Ovary (tissue), 9 donors: Measurements from ENCODE around the gene AMOTL1. TPM values are rescaled to one million over a fixed set of nuclear protein-coding genes. Genes with fewer than 3 reads are reported as not detected.
"Not testable (repeated sequence)": the region's sequence is repeated elsewhere in the genome, so short reads cannot be mapped to it uniquely, and the experiment has no call there.

ENCODE experiments used
- DNase-seq, 5 donors: peaks; one replicate each; pipeline ENCODE4 v3.0.0-alpha.2; 2019 to 2020
- H3K27ac ChIP-seq, 2 donors: fragments of 200-600 bp; one replicate each; pipeline versions ENCODE4 v1.5.1 to v1.8.0; 2019 to 2022
- H3K27me3 ChIP-seq: fragments of 200-600 bp; one replicate; pipeline ENCODE4 v1.8.0; 2022
- H3K36me3 ChIP-seq: fragments of 200-600 bp; sonication (generic); one replicate; pipeline ENCODE4 v1.5.1; 2019
- H3K4me1 ChIP-seq: one replicate; pipeline ENCODE4 v1.8.1; 2013; ENCODE audit warnings: mild to moderate bottlenecking, moderate library complexity; ENCODE audit not compliant: insufficient read depth
- H3K4me3 ChIP-seq: fragments of 200-600 bp; sonication (generic); one replicate; pipeline ENCODE4 v1.5.1; 2017
- H3K9me3 ChIP-seq, 2 donors: fragments of 200-600 bp in 1 of 2; sonication (generic) in 1 of 2; one replicate each; pipeline versions ENCODE4 v1.5.1 to v1.8.1; 2013 to 2019; ENCODE audit warnings: mild to moderate bottlenecking in 1 of 2, moderate library complexity in 1 of 2
- EP300 ChIP-seq: sonication (generic); formaldehyde crosslinking; IDR thresholded peaks from one replicate; pipeline ENCODE4 v1.6.1; 2017; ENCODE audit warnings: antibody characterized with exemption
- POLR2A ChIP-seq: fragments of 450-650 bp; IDR thresholded peaks from one replicate; pipeline ENCODE4 v1.6.1; 2017; ENCODE audit warnings: antibody characterized with exemption, mild to moderate bottlenecking, moderate library complexity
- WGBS, 3 donors: extraction: QIAGEN DNeasy Blood & Tissue Kit in 1 of 3; methylation state at CpG; one replicate each; pipeline versions ENCODE4 v1.1.5 to v1.1.7; 2013 to 2017; 5-methylcytosine and 5-hydroxymethylcytosine counted together
- intact Hi-C, 4 donors: fragments of 100-400 bp; cut with DNase I; formaldehyde crosslinking; loops; one replicate each; pipeline versions ENCODE4 v1.11.0 to v1.15.1; 2022 to 2023
- polyA plus RNA-seq, 2 donors: library from polyadenylated mRNA; stranded (reverse); fragments of 200-250 nt in 1 of 2; fragments of 350-450 nt in 1 of 2; fragmentation: Illumina TruSeq in 1 of 2; extraction: RNeasy Lipid Tissue Mini Kit (QIAGEN cat#74804) in 1 of 2; gene quantifications; one replicate each; pipeline ENCODE4 v1.2.3, GENCODE V29; 2013 to 2014
- total RNA-seq, 7 donors: library from RNA; depleted of rRNA in 2 of 7; stranded (reverse); fragments of >200 nt in 2 of 7; fragmentation: NEBNext Ultra II Directional in 3 of 7; extraction: Animal tissue kit (Norgen Biotek cat#: 25700) in 3 of 7; gene quantifications; one replicate each; pipeline versions ENCODE4 v1.1.0 to v1.2.4, GENCODE V29; 2016 to 2023
- TF ChIP-seq, protein P1 (sequence below), 3 donors: fragments of 450-650 bp in 2 of 3; fragments of 200-600 bp in 1 of 3; IDR thresholded peaks; one replicate each; pipeline versions ENCODE4 v1.5.1 to v1.8.0; 2016 to 2022; ENCODE audit warnings: antibody characterized with exemption in 3 of 3, mild to moderate bottlenecking in 1 of 3
- donor health status: DM: no; HTN: no; CAD: no; lungs with moderate emphysema.
- donor health status: DM: no; HTN: no; CAD: no.
- donor health status: Bipolar disorder and iron deficiency.
- donor health status: DM: yes; HTN: yes; CAD: no.
- donor health status: DM: no; HTN: no; CAD: no.
- donor health status: DM: yes; HTN: yes; CAD: no.

AMOTL1 gene
- total and polyA plus RNA-seq, 9 donors, result 5.4 to 24.8 (median 13.6) TPM

DNA sequence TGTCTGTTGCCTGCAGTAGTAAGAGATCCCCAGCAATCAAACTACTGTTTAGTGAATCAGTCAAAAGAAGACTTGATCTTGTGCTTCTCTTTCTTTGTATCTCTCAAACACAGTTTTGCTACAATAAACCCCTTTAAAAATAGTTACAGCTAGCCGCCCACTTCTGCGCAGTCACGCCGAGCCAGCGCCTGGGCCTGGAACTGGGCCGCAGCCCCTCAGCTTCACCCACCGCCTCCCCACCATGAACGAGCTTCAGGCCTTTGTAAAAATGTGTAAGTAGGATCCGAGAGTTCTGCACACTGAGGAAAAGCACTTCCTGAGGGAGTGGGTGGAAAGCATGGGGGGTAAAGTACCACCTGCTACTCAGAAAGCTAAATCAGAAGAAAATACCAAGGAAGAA lies 144.7 kb downstream of the AMOTL1 start:
- Histone ChIP-seq H3K9me3 (no peaks in the 10 kb centered on the region), H3K36me3 (no peaks in the 10 kb centered on the region), H3K27ac (no peak overlapping the region), H3K4me3 (no peak overlapping the region), H3K4me1 (no peaks in the 10 kb centered on the region), H3K27me3 (no peaks in the 10 kb centered on the region)
- no peak for TF ChIP-seq EP300
- TF ChIP-seq, protein P1, sequence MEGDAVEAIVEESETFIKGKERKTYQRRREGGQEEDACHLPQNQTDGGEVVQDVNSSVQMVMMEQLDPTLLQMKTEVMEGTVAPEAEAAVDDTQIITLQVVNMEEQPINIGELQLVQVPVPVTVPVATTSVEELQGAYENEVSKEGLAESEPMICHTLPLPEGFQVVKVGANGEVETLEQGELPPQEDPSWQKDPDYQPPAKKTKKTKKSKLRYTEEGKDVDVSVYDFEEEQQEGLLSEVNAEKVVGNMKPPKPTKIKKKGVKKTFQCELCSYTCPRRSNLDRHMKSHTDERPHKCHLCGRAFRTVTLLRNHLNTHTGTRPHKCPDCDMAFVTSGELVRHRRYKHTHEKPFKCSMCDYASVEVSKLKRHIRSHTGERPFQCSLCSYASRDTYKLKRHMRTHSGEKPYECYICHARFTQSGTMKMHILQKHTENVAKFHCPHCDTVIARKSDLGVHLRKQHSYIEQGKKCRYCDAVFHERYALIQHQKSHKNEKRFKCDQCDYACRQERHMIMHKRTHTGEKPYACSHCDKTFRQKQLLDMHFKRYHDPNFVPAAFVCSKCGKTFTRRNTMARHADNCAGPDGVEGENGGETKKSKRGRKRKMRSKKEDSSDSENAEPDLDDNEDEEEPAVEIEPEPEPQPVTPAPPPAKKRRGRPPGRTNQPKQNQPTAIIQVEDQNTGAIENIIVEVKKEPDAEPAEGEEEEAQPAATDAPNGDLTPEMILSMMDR (IDR thresholded peaks at IDR 0.05), result no peak
- no peak for TF ChIP-seq POLR2A
- WGBS, 3 donors, result 95 to 98% (median 96%) methylated on average over 9 of the region's 9 CpGs
- intact Hi-C loops, result no loop called here
- DNase-seq, result no peak

DNA sequence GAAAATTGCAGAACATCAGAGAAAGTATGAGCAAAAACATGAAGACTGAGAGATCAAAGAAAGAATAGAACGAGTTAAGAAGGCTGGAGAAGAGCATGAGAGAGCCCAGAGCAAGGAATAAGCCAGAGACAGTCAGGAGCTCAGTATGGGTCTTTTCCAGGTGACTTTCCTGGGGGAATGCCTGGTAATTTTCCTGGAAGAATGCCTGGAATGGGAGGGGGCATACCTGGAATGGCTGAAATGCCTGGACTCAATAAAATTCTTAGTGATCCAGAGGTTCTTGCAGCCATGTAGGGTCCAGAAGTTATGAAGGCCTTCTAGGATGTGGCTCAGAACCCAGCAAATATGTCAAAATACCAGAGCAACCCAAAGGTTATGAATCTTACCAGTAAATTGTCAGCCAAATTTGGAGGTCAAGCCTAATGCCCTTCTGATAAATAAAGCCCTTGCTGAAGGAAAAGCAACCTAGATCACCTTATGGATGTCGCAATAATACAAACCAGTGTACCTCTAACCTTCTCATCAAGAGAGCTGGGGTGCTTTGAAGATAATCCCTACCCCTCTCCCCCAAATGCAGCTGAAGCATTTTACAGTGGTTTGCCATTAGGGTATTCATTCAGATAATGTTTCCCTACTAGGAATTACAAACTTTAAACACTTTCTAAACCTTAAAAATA lies 145.7 kb downstream of the AMOTL1 start:
- intact Hi-C loops, result not testable (repeated sequence)

DNA sequence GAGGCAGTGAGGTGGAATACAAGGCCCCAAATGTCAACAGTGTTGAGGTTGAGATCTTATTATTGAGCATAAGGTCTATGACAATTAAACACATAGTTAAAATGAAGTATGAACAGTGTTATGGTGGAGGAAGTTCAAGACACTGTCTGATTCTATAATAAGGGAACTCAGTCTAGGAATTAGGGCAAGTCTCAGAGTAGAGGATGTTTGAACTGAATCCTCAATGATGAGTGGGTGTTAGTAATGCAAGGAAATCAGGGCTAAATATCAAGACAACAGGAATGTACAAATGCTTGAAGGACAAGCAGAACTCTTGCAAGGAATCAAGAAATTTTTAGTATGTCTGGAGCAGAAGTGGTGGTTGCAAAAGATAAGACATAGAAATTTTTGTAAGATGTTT lies 152.2 kb downstream of the AMOTL1 start:
- Histone ChIP-seq H3K27ac (no peak overlapping the region), H3K27me3 (no peaks in the 10 kb centered on the region), H3K4me3 (no peak overlapping the region), H3K4me1 (no peaks in the 10 kb centered on the region), H3K9me3 (no peaks in the 10 kb centered on the region), H3K36me3 (no peaks in the 10 kb centered on the region)
- intact Hi-C loops, result no loop called here
- no peak for DNase-seq
- TF ChIP-seq, protein P1 (IDR thresholded peaks at IDR 0.05), result no peak
- TF ChIP-seq EP300 (no peak), POLR2A (no peak)

More for the DNA sequence above, 145.7 kb downstream of the AMOTL1 start:
- not testable (repeated sequence) for H3K4me3 ChIP-seq, H3K27ac ChIP-seq, DNase-seq, H3K4me1 ChIP-seq, H3K36me3 ChIP-seq, H3K9me3 ChIP-seq, H3K27me3 ChIP-seq
- WGBS, 3 donors, result 94 to 98% (median 95%) methylated on average over 2 of the region's 2 CpGs

DNA sequence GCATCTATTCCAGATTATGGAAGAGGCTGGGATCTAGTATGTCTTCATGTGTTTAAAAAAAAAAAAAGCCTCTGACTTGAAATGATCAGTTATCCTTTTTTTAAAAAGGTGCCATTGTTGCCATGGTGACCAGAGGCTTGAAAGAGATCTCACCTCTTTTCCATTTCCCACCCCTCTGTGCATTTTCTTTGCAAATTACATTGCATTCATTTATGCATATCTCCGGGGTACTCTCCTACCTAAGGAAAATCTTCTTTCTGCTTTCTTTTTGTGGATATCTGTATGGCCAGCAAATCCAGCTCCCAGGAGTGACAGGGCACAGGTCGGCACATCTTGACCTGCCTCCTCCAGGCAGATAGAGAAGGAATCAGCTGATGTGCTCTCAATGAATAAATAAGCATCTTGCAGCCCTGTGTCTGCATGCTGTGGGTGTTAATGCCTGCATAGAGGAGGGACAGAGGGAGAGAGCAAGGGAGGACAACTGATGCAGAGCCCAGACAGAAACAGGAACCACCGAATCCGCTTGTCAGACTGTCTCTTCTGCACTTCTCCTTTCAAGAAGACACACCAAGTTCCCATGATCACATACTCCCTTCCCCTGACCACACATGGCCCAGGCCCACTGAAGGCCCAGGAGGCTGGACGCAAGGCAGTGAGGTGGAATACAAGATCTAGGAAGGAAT lies 154.3 kb downstream of the AMOTL1 start:
- no peak for DNase-seq
- intact Hi-C loops, result no loop called here
- 83 to 84% (median 83%) methylated on average over 5 of the region's 5 CpGs for WGBS, 3 donors
- Histone ChIP-seq H3K27ac (no peak overlapping the region), H3K36me3 (no peaks in the 10 kb centered on the region), H3K4me1 (peaks cover 7% of the 10 kb centered on the region), H3K27me3 (no peaks in the 10 kb centered on the region), H3K4me3 (no peak overlapping the region), H3K9me3 (no peaks in the 10 kb centered on the region)
- TF ChIP-seq, protein P1 (IDR thresholded peaks at IDR 0.05), result no peak
- no peak for TF ChIP-seq EP300
- TF ChIP-seq POLR2A, result no peak

DNA sequence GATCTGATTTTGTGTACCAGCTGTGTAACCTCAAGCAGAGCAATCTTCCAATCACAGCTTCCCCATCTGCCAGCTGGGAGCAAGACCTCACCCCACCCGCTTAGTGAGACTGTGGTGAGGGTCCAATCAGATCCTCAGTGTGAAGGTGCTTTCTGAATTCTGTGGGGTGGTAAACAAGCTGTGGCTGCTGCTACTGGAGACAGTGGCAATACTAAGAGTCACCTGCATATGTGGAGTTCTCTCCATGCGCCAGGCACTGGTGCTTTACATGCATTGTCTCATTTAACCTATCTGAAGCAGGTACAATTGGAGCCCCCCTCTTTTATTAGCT lies 154.8 kb downstream of the AMOTL1 start:
- no peak for DNase-seq
- no peak overlapping the region for H3K4me3 ChIP-seq
- WGBS, 3 donors, result 97 to 100% (median 98%) methylated on average over 2 of the region's 2 CpGs
- no peaks in the 10 kb centered on the region for H3K9me3 ChIP-seq
- H3K4me1 ChIP-seq, result peaks cover 12% of the 10 kb centered on the region
- no peaks in the 10 kb centered on the region for H3K27me3 ChIP-seq
- intact Hi-C loops, result no loop called here
- H3K27ac ChIP-seq, result no peak overlapping the region
- TF ChIP-seq POLR2A, result no peak
- TF ChIP-seq EP300, result no peak
- TF ChIP-seq, protein P1 (IDR thresholded peaks at IDR 0.05), result no peak
- H3K36me3 ChIP-seq, result no peaks in the 10 kb centered on the region
